Endothelial cell of umbilical vein (primary cell): ENCODE results near the gene ABCD1. TPM values are rescaled to one million over a fixed set of nuclear protein-coding genes. Genes with fewer than 3 reads are reported as not detected.

ENCODE experiments used
- BruUV-seq: library from RNA; stranded (reverse); fragments of 400-500 nt; replicated peaks from 2 replicates; lab custom pipeline; 2021; lab: Mats Ljungman, UMichigan
- CTCF ChIA-PET: fragments of 300-600, 350-600 bp; sonication (Branson Sonifier 250); formaldehyde crosslinking; loops from one replicate; lab custom pipeline; 2021; ENCODE audit warnings: antibody characterized with exemption, inconsistent platforms; lab: Charles Lee
- POLR2A ChIA-PET: fragments of 300-600, 350-600 bp; sonication (Branson Sonifier 250); formaldehyde crosslinking; loops from one replicate; lab custom pipeline; 2021; ENCODE audit warnings: antibody characterized with exemption, inconsistent platforms; lab: Charles Lee
- DNase-seq: peaks from one replicate; pipeline ENCODE4 v3.0.0-alpha.2; 2011; ENCODE audit warnings: low read depth, low spot score
- FAIRE-seq: peaks from 2 replicates; lab custom pipeline; 2011; peaks lifted over from hg19 to GRCh38; lab: Jason Lieb, UNC
- H2AFZ ChIP-seq: 2 replicates; pipeline ENCODE4 v1.6.0; 2012; ENCODE audit warnings: low read depth, low read length, control low read depth, inconsistent platforms
- H3K27ac ChIP-seq: 2 replicates; pipeline ENCODE4 v1.5.1; 2011; ENCODE audit warnings: low read depth, mild to moderate bottlenecking, control low read depth, low read length, moderate library complexity; ENCODE audit not compliant: insufficient read depth
- H3K27me3 ChIP-seq, 2 experiments: 2 replicates each; pipeline versions ENCODE4 v1.6.0 to v1.6.1; 2011; ENCODE audit warnings: low read length in 2 of 2, mixed read lengths in 1 of 2; ENCODE audit not compliant: control insufficient read depth in 2 of 2, insufficient read depth in 2 of 2
- H3K36me3 ChIP-seq, 2 experiments: 2 replicates in 1 of 2; 3 replicates in 1 of 2; pipeline ENCODE4 v1.5.1; 2011; ENCODE audit warnings: low read length in 2 of 2, mild to moderate bottlenecking in 1 of 2, moderate library complexity in 1 of 2; ENCODE audit not compliant: control insufficient read depth in 2 of 2, insufficient read depth in 2 of 2; ENCODE audit errors: extremely low read depth in 1 of 2
- H3K4me1 ChIP-seq: 3 replicates; pipeline ENCODE4 v1.5.1; 2011; ENCODE audit warnings: mild to moderate bottlenecking, low read length; ENCODE audit not compliant: control insufficient read depth, insufficient read depth; ENCODE audit errors: extremely low read depth
- H3K4me2 ChIP-seq: 2 replicates; pipeline ENCODE4 v1.6.1; 2011; ENCODE audit warnings: low read length, control low read depth, mixed read lengths; ENCODE audit not compliant: insufficient read depth
- H3K4me3 ChIP-seq, 3 experiments: fragments of 200-600 bp in 1 of 3; sonication (generic), shearing (Covaris generic) in 1 of 3; replicated peaks in 1 of 3; 2 replicates each; pipeline ENCODE4 v1.5.1; 2011 to 2016; ENCODE audit warnings: control low read depth in 3 of 3, low read length in 3 of 3, mild to moderate bottlenecking in 2 of 3, inconsistent platforms in 1 of 3, low read depth in 1 of 3, moderate library complexity in 1 of 3; ENCODE audit not compliant: insufficient read depth in 1 of 3
- H3K79me2 ChIP-seq: 2 replicates; pipeline ENCODE4 v1.6.0; 2012; ENCODE audit warnings: low read length, inconsistent platforms; ENCODE audit not compliant: control insufficient read depth, insufficient read depth
- H3K9ac ChIP-seq: replicated peaks from 2 replicates; pipeline ENCODE3; 2011; ENCODE audit warnings: low read length, control low read depth; ENCODE audit not compliant: insufficient read depth; ENCODE audit errors: extremely low read depth
- H3K9me1 ChIP-seq: replicated peaks from 3 replicates; pipeline ENCODE4 v1.6.0; 2011; ENCODE audit warnings: mild to moderate bottlenecking, low read length; ENCODE audit not compliant: control insufficient read depth, insufficient read depth; ENCODE audit errors: extremely low read depth
- H3K9me3 ChIP-seq: replicated peaks from 2 replicates; pipeline ENCODE4 v1.5.1; 2012; ENCODE audit warnings: low read length, inconsistent platforms; ENCODE audit not compliant: control insufficient read depth, insufficient read depth
- H4K20me1 ChIP-seq: replicated peaks from 2 replicates; pipeline ENCODE3; 2011; ENCODE audit warnings: mild to moderate bottlenecking, low read length; ENCODE audit not compliant: control insufficient read depth, insufficient read depth; ENCODE audit errors: extremely low read depth
- EZH2 ChIP-seq: IDR thresholded peaks from 2 replicates; pipeline ENCODE4 v1.6.1; 2012; ENCODE audit warnings: borderline replicate concordance, low read depth, mild to moderate bottlenecking, moderate library complexity, low read length, inconsistent platforms; ENCODE audit not compliant: severe bottlenecking
- FOS ChIP-seq: IDR thresholded peaks from 2 replicates; pipeline ENCODE4 v1.6.1; 2011; ENCODE audit warnings: mild to moderate bottlenecking, low read length, moderate library complexity, borderline replicate concordance; ENCODE audit not compliant: insufficient read depth
- GATA2 ChIP-seq: IDR thresholded peaks from 2 replicates; pipeline ENCODE4 v1.7.0; 2011; ENCODE audit warnings: low read depth, mild to moderate bottlenecking, moderate library complexity, mixed read lengths, low read length; ENCODE audit not compliant: insufficient read length, insufficient read depth
- JUN ChIP-seq: IDR thresholded peaks from 2 replicates; pipeline ENCODE4 v1.6.1; 2011; ENCODE audit warnings: borderline replicate concordance, low read depth; ENCODE audit not compliant: insufficient read length, insufficient read depth
- MYC ChIP-seq: IDR thresholded peaks from one replicate; pipeline ENCODE4 v1.6.1; 2011; ENCODE audit warnings: mild to moderate bottlenecking, low read depth, low read length
- POLR2A ChIP-seq: IDR thresholded peaks from 2 replicates; pipeline ENCODE4 v1.6.1; 2012; ENCODE audit warnings: low read depth, mild to moderate bottlenecking, control low read depth, low read length
- POLR2AphosphoS5 ChIP-seq: IDR thresholded peaks from 2 replicates; pipeline ENCODE4 v1.6.1; 2012; ENCODE audit warnings: low read depth, mild to moderate bottlenecking, control low read depth, low read length, moderate library complexity; ENCODE audit not compliant: insufficient read depth
- dilution Hi-C: fragments of 300-500 bp; cut with MboI; formaldehyde crosslinking; loops from one replicate; pipeline ENCODE4 v1.15.0; 2019; ENCODE audit warnings: low sequenced_read_pairs; ENCODE audit not compliant: extremely low pct_ligation_motif_present
- intact Hi-C: fragments of 100-400 bp; cut with micrococcal nuclease; formaldehyde crosslinking; loops from one replicate; pipeline ENCODE4 v1.10.0; 2022
- polyA plus RNA-seq, 4 experiments: library from polyadenylated mRNA; depleted of rRNA in 3 of 4; stranded (reverse) in 3 of 4; unstranded in 1 of 4; fragments of >200 nt; gene quantifications; 2 replicates each; pipeline versions ENCODE4 v1.2.1 to v1.2.3, GENCODE V29; 2011 to 2012; ENCODE audit warnings: missing spikeins in 1 of 4
- total RNA-seq: library from RNA; stranded (reverse); gene quantifications from 2 replicates; pipeline ENCODE4 v1.2.3, GENCODE V29; 2021
- TF ChIP-seq, protein P1 (sequence below): IDR thresholded peaks from 2 replicates; pipeline ENCODE4 v1.6.1; 2011; ENCODE audit not compliant: insufficient read depth, insufficient read length
- TF ChIP-seq, protein P2 (sequence below), 2 donors: IDR thresholded peaks; 1 replicate in 1 of 2; 2 replicates in 1 of 2; pipeline ENCODE4 v1.5.1; 2011; ENCODE audit warnings: low read length in 2 of 2, mild to moderate bottlenecking in 2 of 2, moderate library complexity in 2 of 2, control low read depth in 1 of 2, inconsistent platforms in 1 of 2, low read depth in 1 of 2; ENCODE audit not compliant: insufficient read depth in 1 of 2; ENCODE audit errors: extremely low read depth in 1 of 2

ABCD1 gene
- total and polyA plus RNA-seq, 2 donors (not counting 3 experiments of a cell fraction or from before 2014, with no cell fraction given) = 9.1 to 12.9 TPM

DNA sequence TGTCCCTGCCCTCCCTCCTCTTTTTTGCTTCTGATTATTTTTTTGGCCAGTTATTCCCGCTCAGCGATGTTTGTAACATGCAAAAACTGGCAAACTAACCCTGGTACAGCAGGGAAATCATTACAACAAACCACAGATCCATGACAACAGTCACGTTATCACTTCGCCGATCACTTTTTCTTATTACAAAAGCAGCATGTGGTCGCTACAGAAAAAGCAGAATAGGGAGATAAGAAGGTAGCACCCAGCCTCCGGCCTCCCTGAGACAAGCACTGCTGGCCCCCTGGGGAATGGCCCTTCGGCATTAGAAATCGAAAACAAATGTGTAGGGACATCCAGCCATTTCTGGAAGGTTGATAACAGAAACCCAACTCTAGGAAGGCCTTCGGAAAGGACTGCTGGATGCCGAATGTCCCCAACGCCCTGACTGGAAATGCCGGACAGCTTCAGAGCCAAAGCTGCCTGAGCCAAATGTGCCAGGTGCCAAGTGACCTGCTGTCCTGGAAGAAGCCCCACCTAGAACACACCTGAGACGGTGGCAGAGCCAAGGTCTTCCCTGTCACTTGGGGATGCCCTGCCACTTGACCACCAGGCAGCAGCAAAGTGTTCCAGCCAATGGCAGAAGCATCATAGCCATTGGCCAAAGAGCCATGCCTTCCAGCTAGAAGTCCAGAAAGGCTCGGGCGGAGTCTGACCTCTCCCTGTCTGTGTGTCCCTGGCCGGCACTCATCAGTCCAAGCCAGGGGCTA lies 66.6 kb downstream of the ABCD1 start:
- FAIRE-seq = no peak
- CTCF ChIA-PET = no interaction called here
- Histone ChIP-seq H3K9me1 (no peaks in the 10 kb centered on the region), H3K4me1 (peaks cover 15% of the 10 kb centered on the region), H2AFZ (no peak overlapping the region), H3K9ac (no peak overlapping the region), H3K27ac (no peak overlapping the region), H3K27me3 (no peaks in the 10 kb centered on the region), H3K4me2 (no peak overlapping the region), H3K9me3 (no peaks in the 10 kb centered on the region), H4K20me1 (no peaks in the 10 kb centered on the region), H3K36me3 (peaks cover 0 to 13% of the 10 kb centered on the region in 2 experiments), H3K79me2 (peaks cover 49% of the 10 kb centered on the region), H3K4me3 (no peak overlapping the region)
- intact Hi-C loops = loop anchor here (10.0 kb wide), 1 partner anchor 84 kb away; no protein-coding TSS in a partner anchor
- POLR2A ChIA-PET = no interaction called here
- no peak for DNase-seq
- BruUV-seq = no TSS peak
- dilution Hi-C loops = no loop called here
- TF ChIP-seq, protein P1, sequence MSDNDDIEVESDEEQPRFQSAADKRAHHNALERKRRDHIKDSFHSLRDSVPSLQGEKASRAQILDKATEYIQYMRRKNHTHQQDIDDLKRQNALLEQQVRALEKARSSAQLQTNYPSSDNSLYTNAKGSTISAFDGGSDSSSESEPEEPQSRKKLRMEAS = no peak
- TF ChIP-seq JUN = no peak

DNA sequence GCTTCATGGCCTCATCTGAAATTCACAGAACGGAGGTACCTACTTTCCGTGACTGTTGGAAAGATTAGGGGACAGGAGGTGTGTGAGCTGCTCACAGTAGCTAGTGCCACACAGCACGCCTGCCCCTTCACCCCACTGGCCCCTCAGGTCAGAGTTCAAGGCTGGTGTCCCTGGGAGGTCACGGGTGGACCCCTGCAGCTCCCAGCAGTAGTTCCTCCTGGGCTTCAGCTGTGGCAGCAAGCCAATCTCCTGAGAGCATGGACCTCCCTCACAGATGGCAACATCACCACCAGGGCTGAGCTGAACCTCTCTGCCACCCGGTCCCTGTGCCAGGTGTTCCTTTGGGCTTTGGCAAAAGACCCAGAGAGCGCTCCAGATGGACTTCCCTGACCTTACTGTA lies 67.7 kb downstream of the ABCD1 start:
- no peaks in the 10 kb centered on the region for H3K27me3 ChIP-seq
- BruUV-seq = no TSS peak
- H3K36me3 ChIP-seq = peaks cover 0 to 13% of the 10 kb centered on the region in 2 experiments
- no peak overlapping the region for H2AFZ ChIP-seq
- POLR2A ChIA-PET = no interaction called here
- no peak overlapping the region for H3K27ac ChIP-seq
- dilution Hi-C loops = no loop called here
- intact Hi-C loops = loop anchor here (10.0 kb wide), 1 partner anchor 82 kb away; no protein-coding TSS in a partner anchor
- TF ChIP-seq, protein P1 = no peak
- TF ChIP-seq POLR2A = no peak
- no peak for TF ChIP-seq GATA2
- TF ChIP-seq JUN = no peak
- TF ChIP-seq MYC = no peak
- TF ChIP-seq, protein P2, sequence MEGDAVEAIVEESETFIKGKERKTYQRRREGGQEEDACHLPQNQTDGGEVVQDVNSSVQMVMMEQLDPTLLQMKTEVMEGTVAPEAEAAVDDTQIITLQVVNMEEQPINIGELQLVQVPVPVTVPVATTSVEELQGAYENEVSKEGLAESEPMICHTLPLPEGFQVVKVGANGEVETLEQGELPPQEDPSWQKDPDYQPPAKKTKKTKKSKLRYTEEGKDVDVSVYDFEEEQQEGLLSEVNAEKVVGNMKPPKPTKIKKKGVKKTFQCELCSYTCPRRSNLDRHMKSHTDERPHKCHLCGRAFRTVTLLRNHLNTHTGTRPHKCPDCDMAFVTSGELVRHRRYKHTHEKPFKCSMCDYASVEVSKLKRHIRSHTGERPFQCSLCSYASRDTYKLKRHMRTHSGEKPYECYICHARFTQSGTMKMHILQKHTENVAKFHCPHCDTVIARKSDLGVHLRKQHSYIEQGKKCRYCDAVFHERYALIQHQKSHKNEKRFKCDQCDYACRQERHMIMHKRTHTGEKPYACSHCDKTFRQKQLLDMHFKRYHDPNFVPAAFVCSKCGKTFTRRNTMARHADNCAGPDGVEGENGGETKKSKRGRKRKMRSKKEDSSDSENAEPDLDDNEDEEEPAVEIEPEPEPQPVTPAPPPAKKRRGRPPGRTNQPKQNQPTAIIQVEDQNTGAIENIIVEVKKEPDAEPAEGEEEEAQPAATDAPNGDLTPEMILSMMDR (IDR thresholded peaks at IDR 0.05; ENCODE audit: extremely low read depth in 1 of 2, insufficient read depth in 1 of 2, low read depth in 1 of 2, low read length in 2 of 2) = no peak
- TF ChIP-seq POLR2AphosphoS5 = no peak
- TF ChIP-seq FOS = no peak
- TF ChIP-seq EZH2 = no peak
- no peak overlapping the region for H3K4me2 ChIP-seq
- peaks cover 57% of the 10 kb centered on the region for H3K79me2 ChIP-seq
- FAIRE-seq = no peak
- H3K9ac ChIP-seq = no peak overlapping the region
- no peaks in the 10 kb centered on the region for H4K20me1 ChIP-seq
- CTCF ChIA-PET = no interaction called here
- H3K4me1 ChIP-seq = peaks cover 15% of the 10 kb centered on the region
- H3K9me1 ChIP-seq = no peaks in the 10 kb centered on the region
- no peak overlapping the region for H3K4me3 ChIP-seq
- no peaks in the 10 kb centered on the region for H3K9me3 ChIP-seq
- no peak for DNase-seq
